HG03280 (cell line): ENCODE measurements around the gene DPF3.

Source experiments
- ATAC-seq: cut with Tn5 transposase; IDR thresholded peaks from one replicate; pipeline ENCODE4 v1.9.1; 2021; ENCODE audit warnings: mild to moderate bottlenecking, moderate library complexity; ENCODE audit not compliant: unreplicated experiment

Gene DPF3

GRCh38 chr14:72652179-72652578, 241.7 kb downstream of the DPF3 start:
- ATAC-seq, result no peak

DNA sequence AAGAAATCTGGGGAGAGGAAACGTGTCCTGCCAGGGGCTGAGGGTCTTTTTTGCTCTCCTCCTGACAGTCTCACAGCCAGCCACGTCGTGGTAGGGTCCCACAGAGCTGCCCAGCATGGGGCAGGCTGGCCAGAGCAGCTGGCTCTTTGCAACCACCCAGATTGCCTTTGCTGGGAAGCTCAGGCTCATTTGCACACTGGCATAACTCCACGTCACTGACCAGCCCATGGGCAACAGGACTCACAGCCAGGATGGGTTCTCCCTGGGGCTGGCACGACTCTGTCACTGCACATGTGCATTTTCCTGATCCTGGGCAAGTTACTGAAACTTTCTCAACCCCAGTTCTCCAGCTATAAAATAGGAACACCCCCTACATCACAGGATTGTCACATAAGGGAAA, 242.2 kb downstream of the DPF3 start:
- no peak for ATAC-seq

GRCh38 chr14:72651081-72651480, 242.8 kb downstream of the DPF3 start:
- ATAC-seq, result no peak

DNA sequence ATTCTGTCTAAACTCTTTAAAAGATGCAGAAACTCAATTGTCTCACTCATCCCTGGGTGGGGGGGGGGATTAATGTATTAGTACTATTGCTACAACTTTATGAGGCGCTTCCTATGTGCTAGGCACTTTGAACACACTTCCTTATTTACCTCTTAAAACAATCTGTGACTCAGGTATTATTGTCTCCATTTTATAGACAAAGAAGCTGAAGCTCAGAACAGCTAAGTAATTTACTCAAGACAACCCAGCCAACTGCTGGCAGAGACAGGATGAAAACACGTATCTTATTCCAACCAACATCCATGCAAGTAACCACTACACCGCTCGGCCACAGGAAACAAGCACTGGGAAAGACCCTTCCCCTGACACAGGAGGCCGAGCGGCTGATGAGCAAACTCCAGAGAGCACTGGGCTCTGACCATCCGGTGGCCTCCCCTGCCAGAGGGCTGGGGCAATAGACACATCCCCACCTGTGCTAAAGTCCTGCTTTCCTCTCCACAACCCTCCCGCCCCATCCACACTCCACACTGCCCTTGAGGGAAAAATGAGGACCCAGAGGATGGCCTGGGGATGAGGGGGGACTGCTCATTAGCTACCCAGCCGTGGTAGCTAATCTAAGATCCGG, 244.2 kb downstream of the DPF3 start:
- no peak for ATAC-seq

GRCh38 chr14:72647782-72648181, 246.1 kb downstream of the DPF3 start:
- no peak for ATAC-seq

DNA sequence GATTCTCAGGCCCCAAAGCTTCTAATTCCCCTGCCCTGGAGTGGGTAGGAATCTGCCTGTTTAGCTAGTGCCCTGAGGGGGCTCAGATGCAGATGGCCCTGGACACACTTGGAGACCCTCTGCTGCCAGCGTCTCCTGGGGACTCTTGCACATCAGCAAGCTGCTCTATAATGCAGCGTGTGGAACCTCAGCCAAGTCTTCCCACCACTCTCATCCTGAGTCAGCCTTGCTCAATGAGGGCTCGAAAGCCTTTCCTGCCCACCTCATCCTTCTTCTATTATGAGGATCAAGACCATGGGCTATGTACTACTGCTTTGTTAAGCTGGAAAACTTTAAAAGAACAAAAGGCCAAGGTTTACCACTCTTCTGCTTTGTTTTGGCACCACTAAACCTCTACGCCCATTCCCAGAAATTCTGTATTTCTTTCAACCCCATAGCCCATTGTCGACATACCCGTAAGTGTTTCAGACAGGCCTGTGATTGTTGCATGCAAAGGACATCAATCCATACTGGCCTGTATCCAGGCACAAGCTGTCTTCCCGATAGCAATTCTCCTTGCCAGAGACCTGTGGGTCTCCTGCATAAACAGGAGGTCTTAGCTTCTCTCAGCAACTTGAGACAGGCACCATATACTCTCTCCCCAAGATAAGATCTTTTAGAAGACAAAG, 246.9 kb downstream of the DPF3 start:
- ATAC-seq, result no peak

DNA sequence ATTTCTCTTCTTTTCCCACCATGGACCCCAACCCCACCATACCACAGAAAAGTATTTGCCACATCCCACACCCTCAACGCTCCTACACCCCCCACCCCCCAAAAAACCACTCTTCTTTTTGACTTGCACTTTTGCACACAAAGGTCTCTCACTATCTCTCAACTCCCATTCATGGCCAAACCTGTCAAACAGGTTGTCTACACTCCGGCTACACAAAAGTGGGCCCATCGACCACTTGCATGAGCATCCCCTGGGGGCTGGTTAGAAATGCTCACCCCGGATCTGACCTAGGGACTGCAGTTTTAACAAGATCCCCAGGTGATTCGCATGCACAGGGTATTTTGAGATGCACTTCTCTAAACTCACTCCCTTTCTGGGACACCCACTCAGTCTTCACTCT, 248.2 kb downstream of the DPF3 start:
- no peak for ATAC-seq

DNA sequence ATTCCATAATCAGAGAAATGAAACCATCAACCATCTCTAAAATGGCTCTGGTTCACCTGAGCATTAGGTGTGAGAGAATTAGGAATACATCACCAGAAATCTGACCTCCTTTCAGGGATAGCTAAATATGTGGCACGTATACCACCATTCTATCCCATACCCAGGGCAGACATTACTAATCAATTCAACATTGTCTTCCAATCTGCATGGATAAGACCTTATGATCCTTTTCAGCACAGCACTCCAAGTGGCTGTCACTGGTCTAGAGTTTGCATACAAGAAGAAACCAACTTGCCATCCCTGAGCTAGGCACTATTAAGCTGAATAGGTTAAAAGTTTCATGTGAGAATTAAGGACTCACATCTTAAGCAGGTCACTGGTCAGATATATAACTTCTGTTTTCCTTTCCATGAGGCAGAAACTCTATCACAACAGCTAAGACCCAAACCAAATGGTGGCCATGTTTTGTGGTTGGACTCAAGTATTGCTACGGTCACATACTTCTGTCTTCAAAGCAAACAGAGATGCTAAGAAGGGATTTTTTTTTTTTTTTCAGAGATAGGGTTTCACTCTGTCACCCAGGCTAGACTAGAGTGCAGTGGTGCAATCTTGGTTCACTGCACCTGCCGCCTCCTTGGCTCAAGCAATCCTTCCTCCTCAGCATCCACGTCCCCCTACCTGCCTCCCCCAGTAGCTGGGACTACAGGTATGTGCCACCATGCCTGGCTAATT, 249.0 kb downstream of the DPF3 start:
- no peak for ATAC-seq

DNA sequence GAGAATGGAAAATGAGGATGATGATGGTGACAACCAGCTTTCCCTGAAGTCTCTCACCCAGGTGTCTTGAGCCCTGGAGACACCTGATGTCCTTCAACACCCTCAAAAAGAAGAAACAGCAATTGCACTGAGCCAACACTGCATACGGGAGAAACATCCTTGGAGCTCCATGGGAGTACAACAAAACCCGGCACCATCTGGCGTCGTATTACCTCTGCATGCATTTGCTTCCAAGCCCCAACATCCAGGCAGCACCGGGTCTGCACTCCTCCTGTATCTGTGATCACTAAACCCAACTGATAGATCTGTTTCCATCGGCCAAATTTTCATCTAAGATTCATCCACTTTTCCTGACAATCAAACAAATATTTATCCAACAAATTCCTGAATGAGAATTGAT, 249.9 kb downstream of the DPF3 start:
- no peak for ATAC-seq

DNA sequence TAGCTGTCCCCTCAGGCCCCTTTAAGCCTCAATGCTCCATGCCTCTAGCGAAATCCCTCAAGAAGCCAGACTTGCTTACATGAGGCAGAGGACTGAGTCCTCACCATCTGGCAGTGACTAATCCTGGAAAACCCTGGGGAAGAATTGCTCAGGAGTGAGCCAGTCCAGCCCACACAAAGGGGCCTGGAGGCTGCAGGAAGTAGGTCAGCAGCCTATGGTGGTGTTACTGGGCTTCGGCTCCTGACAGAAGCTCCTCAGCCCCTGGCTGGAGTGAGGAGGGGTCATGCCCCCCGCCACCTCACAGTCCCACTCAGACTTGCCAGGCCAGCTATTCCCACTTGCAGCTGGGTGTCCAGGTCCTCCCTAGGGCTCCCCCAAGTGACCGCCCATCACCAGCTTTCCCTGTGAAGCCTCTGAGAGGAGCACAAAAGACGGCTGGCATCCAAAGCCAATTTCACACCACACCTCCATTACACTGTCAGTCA, 250.5 kb downstream of the DPF3 start:
- no peak for ATAC-seq

DNA sequence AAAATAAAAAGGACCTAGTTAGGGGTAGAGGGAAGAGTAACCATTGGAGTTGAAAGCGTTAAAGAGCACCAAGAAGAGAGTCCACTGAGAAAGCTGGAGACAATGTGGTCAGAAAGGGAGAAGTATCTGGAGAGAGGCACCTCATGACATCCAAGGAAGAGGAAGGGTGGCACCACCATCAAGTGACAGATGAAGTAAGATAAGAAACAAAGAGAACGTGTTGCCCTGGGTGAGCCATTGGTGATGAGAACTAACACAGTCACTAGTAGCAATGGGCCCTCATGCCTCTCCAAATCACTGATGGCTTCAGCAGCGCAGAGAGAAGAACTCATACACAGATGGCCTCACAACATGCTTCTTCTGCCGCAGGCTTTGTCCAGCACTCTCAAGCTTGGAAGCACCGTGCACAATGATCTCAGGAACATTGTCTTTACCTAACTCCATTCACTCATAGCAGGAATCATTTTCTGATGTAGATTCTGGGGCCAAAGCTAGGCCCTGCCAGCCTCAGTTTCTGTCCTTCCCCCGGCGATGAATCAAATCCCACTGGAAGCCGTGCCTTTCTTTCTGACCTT, 252.9 kb downstream of the DPF3 start:
- no peak for ATAC-seq

- no peak for ATAC-seq
Observed at GRCh38 chr14:72638021-72638420, 255.9 kb downstream of the DPF3 start.

DNA sequence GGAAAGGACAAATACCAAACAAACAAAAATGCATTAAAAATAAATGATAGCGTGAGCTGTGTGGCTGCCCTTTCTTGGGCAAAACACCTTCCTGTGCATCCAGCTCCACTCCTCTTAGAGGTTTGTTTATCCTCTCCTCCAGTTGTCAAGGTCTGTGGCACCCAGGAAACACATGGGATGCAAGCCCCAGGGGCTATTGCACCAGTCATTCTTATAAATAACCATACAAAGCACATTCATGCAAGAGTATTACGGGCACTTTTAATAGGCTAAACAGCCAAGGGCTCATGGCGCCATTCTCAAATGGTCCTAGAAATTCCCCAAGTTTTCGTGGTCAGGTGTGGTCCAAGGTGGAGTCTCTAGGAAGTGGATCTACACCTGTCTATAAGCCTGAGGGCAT, 257.0 kb downstream of the DPF3 start:
- no peak for ATAC-seq

DNA sequence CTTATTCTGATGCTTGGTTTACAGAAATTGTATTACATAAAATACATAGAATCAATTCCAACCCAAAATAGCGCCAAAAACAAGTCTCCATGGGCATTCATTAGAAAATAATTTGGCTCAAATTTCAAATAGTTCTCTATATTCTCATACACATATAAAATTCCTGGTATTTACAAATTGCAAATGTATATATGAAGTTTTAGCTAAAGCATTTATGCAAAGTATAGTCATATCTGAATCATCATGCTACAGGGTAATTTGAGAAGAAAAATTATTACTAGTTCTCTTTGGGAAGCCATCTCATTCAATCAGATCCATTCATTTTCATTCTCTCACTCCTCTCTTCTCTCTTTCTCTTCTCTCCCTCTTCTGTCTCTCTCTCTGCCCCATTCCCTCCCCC, 257.8 kb downstream of the DPF3 start:
- no peak for ATAC-seq

DNA sequence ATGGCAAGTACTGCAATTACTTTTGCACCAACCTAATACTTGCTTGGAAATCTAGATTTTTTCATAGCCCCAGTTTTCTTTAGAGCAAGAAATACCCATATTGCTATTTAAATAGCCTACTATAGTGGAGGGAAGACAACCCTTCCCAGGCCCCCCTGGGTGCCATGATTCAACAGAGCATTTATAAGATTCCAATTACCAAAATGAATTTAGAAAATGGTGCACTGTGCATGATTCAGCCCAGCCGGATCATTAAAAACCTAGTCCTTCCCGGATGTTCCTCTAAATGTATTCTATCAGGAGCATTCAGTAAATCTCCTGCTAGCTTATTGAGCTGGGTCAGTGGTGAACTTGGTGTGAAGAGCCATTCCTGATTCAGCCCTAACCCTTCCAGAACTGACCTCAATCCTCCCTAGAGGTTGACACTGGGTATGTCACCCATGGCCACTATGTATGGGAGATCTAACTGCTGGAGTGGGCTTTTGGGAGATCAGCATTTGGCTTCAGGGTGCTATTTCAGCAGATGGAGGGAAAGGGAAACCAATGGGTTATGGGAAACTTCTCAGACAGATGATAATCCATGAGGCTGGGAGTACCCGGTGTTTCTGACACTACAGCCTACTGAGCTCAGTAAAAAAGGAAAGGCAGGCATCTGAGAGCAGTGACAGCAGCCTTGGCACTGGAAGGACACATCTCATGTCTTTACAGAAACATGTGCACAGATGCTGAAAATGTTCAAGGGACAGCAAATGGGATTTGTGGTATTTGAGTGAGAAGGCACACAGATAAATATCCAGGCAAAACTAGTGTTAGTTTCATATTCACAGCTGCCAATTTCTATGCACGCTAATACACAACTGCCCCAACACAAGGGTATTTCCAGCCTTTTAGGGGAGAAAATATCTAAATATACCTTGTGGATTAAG, 258.9 kb downstream of the DPF3 start:
- ATAC-seq, result no peak

DNA sequence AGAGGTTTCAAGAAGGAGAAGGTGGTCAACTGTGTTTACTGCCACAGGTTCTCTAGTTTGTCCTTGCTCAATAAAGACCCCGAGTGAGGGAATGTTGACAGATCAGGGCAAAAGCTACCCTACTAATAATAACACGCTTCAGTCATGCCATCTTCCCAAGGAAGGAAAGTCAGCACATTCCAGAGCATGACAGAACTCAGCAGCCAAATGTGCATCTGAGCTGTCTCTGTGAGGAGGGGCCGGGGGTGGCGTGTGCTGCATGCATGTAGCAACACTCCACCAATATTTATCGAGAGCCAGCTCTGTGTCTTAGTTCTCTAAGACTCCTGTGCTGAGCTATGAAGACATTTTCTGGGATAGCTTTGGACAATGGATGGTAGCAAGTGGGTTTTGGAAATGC, 260.4 kb downstream of the DPF3 start:
- no peak for ATAC-seq

DNA sequence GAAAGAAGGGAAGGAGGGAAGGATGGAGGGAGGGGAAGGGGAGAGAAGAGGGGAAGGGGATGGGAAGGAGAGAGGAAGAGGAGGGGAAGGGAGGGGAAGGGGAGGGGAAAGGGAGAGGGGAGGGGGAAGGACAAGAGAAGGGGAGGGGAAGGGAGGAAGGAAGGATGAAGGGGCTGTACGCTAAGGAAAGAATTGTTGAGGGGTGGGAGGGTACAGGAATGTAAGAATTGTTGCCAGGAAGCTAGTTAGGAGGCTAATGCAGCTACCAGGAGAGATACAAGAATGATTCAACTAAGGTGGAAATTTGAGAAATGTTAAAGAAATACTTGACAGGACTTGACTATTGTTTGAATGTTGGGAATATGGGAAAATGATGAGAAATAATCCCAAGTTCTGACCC, 261.2 kb downstream of the DPF3 start:
- no peak for ATAC-seq

- ATAC-seq, result no peak
Observed at GRCh38 chr14:72631401-72631800, 262.5 kb downstream of the DPF3 start.

- no peak for ATAC-seq
Observed at GRCh38 chr14:72630374-72630773, 263.5 kb downstream of the DPF3 start.

DNA sequence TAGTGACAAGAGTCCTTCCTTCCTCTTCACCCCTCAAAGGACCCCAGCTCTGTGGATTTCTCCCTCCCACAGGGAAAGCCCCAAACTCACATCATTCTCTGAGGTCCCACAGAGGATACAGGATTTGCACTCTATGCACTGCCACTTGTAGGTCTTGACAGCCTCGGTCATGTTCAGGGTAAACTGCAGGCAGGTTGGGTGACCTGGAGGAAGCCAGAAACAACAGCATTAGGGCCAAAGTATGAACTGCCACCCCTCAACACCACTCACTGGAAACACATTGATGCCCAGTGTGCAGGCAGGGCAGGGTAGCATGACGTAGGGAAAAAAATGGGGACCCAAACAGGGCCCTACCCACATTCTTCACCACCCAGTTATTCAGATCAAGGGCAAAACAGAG, 264.4 kb downstream of the DPF3 start:
- no peak for ATAC-seq

DNA sequence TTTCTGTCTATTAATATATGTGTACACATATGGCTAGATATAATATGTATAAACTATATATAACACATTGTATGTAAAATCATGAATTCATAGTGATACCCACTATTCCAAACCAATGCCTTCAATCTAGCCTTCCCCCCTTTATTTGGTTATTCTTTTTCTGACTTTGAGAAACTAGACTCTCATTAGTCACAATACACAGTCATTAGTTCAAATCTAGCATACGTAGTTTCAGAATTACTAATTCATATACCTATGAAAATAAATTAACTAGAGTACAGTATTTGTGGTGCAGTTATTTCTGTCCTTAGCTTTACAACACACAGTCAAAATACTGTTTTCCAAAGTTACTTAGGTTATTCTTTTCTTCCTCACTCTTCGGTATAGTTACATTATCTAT, 268.2 kb downstream of the DPF3 start:
- ATAC-seq, result no peak
